ENCODE results near the gene DELE1.

DELE1 gene

DNA sequence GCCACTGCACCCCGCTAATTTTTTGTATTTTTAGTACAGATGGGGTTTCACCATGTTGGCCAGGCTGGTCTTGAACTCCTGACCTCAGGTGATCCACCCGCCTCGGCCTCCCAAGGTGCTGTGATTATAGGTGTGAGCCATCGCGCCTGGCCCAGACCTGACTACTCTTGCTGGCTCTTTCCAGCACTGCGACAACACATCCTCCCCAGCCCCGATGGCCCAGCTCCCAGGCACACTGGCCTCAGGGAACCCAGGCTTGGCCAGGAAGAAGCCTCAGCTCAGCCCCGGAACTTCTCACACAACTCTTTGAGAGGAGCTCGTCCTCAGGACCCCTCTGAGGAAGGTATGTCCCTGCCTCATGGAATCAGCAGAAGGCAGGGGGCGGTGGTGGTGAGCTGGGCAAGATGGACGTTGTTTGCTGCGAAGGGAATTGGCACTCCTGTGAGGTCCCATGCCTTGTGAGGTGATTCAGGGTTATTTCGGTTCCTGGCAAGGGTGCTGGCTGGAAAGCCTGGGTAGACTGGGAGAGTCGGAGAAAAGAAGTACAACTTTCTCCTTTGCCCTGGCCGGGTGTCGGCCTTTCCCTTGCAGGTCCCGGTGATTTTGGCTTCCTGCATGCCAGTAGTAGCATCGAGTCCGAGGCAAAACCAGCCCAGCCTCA, 5.9 kb downstream of the DELE1 start:
- DNase-seq, result no peak

GRCh38 chr5:141931694-141932093, 8.0 kb downstream of the DELE1 start:
- DNase-seq, result no peak

- no peak for DNase-seq
Measured at GRCh38 chr5:141933151-141933550, 9.5 kb downstream of the DELE1 start.

GRCh38 chr5:141934099-141934844, 10.6 kb downstream of the DELE1 start:
- DNase-seq, result no peak

DNA sequence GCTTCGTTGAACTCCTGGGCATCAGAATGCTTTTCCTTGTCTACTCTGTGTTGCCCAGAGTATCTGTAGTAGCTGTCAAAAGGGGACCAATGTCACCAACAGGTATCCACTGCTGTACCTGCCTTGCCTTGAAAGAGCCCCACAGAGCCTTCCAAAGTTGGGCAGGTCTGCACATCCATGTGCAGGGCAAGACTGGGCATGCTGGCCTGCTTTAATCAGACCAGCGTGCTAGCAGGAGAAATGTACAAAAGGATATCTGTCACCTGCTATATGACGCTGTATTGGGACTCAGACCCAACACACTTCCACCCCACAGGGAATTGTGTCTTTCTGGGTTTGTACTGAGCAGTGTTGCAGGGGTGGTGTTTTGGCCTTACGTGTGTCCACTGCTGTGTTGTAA, 11.9 kb downstream of the DELE1 start:
- no peak for DNase-seq

DNA sequence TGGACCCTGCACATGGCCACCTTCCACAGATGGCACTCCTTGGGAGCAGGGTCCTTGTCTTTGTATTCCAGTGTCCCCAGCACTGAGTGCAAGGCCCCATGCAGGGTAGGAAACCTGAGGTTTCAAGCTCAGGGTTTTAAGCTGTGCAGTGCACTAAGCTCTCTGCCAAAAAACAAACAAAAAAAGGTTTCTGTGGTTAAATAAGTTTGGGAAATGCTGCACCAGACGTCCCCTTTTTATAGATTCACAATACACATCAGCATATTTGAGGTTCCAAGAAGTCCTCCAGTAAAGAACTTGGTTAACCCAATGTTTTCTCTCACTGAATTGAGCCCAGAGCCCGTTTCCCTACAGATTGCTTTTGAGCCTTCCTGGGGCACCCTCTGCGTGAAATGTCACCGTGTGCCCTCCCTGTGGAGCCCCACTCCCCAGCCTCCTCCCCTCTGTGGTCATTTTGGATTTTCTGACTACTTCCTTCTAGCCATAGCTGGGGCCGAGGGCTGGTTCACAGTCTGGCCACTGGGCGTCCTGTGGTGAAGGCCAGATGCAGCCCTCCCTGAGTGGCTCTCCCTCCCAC, 17.1 kb downstream of the DELE1 start:
- DNase-seq, result no peak

GRCh38 chr5:141941307-141941706, 17.6 kb downstream of the DELE1 start:
- DNase-seq, result no peak

- DNase-seq, result no peak
Measured at GRCh38 chr5:141941779-141942178, 18.1 kb downstream of the DELE1 start.

DNA sequence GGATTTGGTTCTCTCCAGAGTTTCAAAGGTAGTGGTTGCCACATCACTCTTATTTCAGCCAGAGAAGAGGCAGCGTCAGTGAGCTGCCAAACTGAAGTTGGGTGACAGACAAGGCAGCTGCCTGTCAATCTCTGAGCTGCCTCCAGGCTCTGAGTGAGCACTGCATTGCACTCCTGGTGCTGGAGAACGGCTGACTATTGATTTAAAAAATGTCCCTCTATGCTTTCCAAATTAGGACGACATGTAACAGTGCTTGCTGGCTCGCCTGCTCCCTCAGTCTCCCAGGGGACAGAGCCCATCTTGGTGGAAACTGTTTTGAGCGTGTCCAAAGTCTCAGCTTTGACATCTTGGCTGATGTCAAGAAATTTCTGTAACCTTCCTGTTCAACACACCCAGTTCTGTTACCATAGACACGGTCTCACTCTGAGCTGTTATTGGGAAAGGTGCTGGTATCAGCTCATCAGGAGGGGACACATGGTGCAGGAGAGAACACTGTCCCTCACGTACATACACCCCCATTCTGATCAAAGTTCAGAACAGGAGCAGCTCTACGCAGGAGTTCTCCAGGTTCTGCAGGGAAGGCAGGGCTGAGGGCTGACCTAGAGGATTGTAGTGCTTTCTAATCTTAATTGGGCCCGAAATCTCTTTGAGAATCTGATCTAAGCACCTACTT, 18.6 kb downstream of the DELE1 start:
- DNase-seq, result no peak

DNA sequence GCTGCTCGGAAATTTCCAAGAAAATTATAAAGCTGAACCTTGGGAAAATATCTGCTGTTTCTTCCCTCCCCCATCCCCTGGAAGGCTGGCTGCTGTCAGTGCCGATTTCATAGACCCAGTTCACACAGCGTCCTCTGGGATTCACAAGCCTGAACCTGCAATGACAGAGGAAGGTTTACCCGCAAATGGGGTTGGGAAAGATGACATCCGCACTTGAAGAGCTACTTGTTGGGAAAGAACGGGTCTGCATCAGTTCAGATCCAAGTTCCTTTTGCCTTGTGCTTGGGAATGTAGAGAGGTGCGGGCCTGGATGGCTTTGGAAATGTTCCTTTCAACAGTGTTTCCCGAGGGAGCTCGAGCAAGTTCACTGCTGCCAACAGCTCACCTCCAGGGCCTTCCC, 20.4 kb downstream of the DELE1 start:
- DNase-seq, result no peak

DNA sequence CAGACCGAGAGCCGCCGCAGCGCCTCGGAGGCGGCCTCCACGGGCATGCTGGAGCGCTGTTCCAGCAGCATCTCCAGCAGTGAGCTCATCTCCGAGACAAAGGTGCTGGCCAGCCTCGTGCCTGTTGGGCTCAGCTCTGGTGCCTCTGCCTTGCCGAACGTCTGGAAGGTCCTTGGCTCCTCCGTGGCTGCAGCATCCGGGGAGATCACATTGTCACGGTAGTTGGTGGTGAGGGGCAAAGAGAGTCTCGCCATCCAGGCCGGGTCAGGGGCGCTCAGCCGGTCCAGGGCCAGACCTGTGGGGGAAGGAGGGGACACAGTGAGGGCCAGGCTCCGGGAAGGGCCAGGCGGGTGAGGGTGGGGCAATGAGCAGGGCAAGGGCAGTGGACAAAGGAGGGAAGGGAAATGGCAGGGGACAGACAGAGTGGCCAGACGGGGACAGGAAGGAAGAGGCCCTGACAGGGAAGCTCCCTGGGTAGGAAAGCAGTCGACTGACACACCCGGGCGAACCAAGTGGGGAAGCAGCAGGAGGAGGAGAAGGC, 21.9 kb downstream of the DELE1 start:
- no peak for DNase-seq

GRCh38 chr5:141947316-141947715, 23.6 kb downstream of the DELE1 start:
- DNase-seq, result no peak

DNA sequence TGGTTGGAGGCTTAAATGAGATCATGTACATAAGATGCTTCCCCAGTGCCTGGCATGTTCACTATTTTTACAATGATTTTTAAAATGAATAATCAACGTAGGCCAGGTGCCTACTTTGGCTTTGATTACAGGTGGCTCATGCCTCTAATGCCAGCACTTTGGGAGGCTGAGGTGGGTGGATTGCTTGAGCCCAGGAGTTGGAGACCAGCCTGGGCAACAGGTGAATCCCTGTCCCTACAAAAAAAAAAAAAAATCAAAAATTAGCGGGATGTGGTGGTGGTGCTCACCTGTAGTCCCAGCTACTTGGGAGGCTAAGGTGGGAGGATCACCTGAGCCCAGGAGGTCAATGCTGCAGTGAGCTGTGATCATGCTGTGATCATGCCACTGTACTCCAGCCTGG, 25.1 kb downstream of the DELE1 start:
- no peak for DNase-seq

DNA sequence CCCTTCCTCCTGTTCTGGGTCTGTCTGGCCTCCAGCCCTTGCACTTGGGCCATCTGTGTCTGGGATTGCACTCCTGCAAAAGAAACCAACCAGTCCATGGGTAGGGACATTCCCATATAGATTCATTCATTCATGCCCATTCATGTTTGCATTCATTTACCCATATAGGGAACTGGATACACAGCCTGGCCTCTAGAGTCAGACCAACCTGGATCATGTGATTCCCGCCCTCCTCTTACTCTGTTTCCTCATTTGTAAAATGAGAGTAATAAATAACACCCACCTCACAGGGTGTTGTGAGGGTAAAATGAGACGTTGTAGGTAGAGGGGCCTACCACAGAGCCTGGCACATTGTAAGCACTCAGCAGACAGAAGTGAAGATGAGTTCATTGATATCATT, 25.8 kb downstream of the DELE1 start:
- no peak for DNase-seq

GRCh38 chr5:141950207-141951005, 26.7 kb downstream of the DELE1 start:
- DNase-seq, result no peak

DNA sequence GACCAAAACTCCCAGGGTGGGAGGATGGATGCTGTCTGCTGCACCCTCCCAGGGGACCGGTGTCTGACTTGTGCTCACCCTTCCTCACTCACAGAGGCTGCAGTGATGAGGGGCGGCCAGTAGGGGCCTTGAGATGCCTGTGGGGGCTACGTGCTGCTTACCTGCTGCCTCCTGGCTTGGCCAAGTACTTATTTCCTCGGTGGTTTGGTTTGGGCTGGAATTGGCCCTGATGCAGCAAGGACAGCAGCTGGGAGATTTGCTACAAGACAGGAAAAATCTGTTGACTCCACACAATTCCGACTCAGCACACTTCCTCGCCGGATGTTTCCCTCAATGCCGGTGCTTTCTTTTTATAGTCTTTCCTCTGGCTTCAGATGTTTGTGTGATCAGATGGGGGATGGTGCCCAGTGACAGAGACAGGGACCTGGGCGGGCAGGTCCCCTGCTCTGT, 27.7 kb downstream of the DELE1 start:
- DNase-seq, result no peak

- no peak for DNase-seq
Measured at GRCh38 chr5:141952020-141952419, 28.3 kb downstream of the DELE1 start.

- DNase-seq, result no peak
Measured at GRCh38 chr5:141954194-141954593, 30.5 kb downstream of the DELE1 start.

- no peak for DNase-seq
Measured at GRCh38 chr5:141957367-141957996, 33.8 kb downstream of the DELE1 start.

- DNase-seq, result no peak
Measured at GRCh38 chr5:141958113-141958512, 34.4 kb downstream of the DELE1 start, which contains the start of gene PCDH12. PCDH12 (minus strand) TSS chr5:141958202; CDS start chr5:141957851, 351 bp downstream.

DNA sequence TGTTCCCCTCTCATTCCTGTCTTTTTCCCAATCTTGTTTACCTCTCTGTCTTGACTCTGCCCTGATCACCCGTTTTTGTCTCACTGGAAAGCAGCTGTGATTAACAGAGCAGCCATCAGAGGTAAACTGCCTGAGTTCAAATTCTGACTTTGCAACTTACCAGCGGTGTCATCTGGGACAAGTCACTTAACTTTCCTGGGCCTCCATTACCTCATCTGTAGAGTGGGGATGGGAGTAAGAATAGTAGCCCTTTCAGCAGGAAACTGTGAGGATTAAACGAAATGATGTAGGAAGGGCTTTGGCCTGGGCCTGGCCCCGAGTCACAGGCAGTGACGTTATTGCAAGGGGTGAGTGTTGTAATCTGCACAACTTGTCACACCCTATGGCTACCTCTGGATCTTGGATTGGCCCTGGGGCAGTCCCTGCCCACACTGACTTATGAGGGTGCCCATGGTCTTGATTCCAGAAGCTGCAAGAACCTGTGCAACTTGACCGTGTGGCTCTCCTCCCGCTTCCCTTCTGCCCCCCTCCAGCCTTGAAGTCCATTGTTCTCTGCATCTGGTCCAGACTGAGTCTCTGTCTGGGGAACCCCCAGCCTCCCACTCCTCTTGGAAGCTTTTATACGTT, 35.0 kb downstream of the DELE1 start:
- DNase-seq, result no peak
